Measurements from ENCODE around the gene PTGDR2. TPM values are rescaled to one million over a fixed set of nuclear protein-coding genes. Genes with fewer than 3 reads are reported as not detected.

The PTGDR2 gene
- total and polyA plus RNA-seq, 2 experiments from 2014 or later: 0.07 to 0.09 TPM

DNA sequence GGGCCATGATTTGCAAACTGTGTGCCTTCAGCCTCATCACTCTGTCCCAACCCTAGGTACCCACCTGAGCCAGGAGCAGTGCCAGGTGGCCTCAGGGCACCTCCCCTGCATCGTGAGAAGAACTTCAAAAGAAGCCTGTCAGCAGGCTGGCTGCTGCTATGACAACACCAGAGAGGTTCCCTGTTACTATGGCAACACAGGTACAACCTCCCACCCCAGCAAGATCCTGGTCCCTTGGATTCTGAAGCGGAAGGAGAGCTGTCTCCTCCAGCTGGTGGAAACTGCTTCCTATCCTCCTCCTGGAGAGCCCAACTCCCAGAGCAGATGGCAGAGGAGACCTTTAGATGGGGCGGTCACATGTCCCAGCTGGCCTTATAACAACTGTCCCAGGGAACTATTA is 14.5 kb upstream of the PTGDR2 start:
- DNase-seq (ENCODE audit: low read depth in 1 of 2, low spot score in 1 of 2): no peak
- H3K4me3 ChIP-seq: no peak overlapping the region

DNA sequence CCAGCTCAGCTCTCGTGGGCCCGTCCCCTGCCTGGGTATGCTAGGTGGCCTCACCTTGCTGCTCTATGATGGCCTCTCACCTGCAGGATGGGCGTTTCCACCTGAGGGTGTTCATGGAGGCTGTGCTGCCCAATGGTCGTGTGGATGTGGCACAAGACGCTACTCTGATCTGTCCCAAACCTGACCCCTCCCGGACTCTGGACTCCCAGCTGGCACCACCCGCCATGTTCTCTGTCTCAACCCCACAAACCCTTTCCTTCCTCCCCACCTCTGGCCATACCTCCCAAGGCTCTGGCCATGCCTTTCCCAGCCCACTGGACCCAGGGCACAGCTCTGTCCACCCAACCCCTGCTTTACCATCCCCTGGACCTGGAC is 13.7 kb upstream of the PTGDR2 start:
- TF ChIP-seq, protein P1, sequence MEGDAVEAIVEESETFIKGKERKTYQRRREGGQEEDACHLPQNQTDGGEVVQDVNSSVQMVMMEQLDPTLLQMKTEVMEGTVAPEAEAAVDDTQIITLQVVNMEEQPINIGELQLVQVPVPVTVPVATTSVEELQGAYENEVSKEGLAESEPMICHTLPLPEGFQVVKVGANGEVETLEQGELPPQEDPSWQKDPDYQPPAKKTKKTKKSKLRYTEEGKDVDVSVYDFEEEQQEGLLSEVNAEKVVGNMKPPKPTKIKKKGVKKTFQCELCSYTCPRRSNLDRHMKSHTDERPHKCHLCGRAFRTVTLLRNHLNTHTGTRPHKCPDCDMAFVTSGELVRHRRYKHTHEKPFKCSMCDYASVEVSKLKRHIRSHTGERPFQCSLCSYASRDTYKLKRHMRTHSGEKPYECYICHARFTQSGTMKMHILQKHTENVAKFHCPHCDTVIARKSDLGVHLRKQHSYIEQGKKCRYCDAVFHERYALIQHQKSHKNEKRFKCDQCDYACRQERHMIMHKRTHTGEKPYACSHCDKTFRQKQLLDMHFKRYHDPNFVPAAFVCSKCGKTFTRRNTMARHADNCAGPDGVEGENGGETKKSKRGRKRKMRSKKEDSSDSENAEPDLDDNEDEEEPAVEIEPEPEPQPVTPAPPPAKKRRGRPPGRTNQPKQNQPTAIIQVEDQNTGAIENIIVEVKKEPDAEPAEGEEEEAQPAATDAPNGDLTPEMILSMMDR (IDR thresholded peaks at IDR 0.05; ENCODE audit: low read depth, low read length): no peak
- peaks cover under 1% of the 10 kb centered on the region for H3K4me1 ChIP-seq (ENCODE audit: low read depth)

More for the DNA sequence above, 14.5 kb upstream of the PTGDR2 start:
- H3K4me1 ChIP-seq (ENCODE audit: low read depth): no peaks in the 10 kb centered on the region
- H3K36me3 ChIP-seq: no peaks in the 10 kb centered on the region
- no peak overlapping the region for H3K27ac ChIP-seq
- no peaks in the 10 kb centered on the region for H3K27me3 ChIP-seq
- TF ChIP-seq, protein P1 (IDR thresholded peaks at IDR 0.05; ENCODE audit: low read depth, low read length): no peak
- no peaks in the 10 kb centered on the region for H3K9me3 ChIP-seq (ENCODE audit: low read depth)

DNA sequence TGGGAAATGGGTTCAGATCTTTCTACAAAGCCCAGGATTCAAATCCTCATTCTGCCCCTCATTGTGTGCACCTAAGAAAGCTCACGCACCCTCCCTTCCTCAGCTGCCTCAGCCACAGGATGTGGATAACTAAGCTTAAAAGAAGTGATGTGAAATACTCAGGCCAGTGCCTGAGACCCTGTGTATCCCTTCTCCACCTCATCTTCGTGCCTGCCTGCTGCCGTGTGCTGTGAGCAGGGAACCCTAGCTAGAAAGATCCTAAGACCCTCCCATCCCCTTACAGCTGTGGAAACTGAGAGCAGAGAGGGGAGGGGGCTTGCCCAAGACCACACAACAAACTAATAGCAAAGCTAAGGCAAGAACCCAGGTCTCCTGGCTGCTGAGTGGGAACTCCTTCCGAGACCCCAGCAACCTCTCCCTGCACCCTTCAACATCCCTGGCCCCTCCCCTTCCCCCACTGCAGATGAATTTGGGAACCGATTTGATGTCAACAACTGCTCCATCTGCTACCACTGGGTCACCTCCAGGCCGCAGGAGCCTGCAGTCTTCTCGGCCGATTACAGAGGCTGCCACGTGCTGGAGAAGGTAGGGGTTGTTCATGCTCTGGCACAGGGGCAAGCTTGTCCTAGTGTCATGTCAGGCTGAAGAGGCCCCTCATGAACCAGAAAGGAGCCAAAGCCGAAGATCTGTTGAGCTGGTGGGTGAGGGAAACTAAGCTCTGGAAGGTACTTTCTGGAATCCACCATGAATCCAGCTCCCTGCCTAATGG is 13.1 kb upstream of the PTGDR2 start:
- H3K9me3 ChIP-seq (ENCODE audit: low read depth): no peaks in the 10 kb centered on the region
- no peak overlapping the region for H3K4me3 ChIP-seq
- no peaks in the 10 kb centered on the region for H3K27me3 ChIP-seq
- TF ChIP-seq, protein P1 (IDR thresholded peaks at IDR 0.05; ENCODE audit: low read depth, low read length): no peak
- H3K36me3 ChIP-seq: no peaks in the 10 kb centered on the region
- DNase-seq (ENCODE audit: low read depth in 1 of 2, low spot score in 1 of 2): no peak
- peaks cover 6% of the 10 kb centered on the region for H3K4me1 ChIP-seq (ENCODE audit: low read depth)
- H3K27ac ChIP-seq: no peak overlapping the region

More for the DNA sequence above, 13.7 kb upstream of the PTGDR2 start:
- Histone ChIP-seq H3K4me3 (no peak overlapping the region), H3K9me3 (ENCODE audit: low read depth) (no peaks in the 10 kb centered on the region), H3K27ac (no peak overlapping the region), H3K36me3 (no peaks in the 10 kb centered on the region), H3K27me3 (no peaks in the 10 kb centered on the region)
- no peak for DNase-seq (ENCODE audit: low read depth in 1 of 2, low spot score in 1 of 2)

DNA sequence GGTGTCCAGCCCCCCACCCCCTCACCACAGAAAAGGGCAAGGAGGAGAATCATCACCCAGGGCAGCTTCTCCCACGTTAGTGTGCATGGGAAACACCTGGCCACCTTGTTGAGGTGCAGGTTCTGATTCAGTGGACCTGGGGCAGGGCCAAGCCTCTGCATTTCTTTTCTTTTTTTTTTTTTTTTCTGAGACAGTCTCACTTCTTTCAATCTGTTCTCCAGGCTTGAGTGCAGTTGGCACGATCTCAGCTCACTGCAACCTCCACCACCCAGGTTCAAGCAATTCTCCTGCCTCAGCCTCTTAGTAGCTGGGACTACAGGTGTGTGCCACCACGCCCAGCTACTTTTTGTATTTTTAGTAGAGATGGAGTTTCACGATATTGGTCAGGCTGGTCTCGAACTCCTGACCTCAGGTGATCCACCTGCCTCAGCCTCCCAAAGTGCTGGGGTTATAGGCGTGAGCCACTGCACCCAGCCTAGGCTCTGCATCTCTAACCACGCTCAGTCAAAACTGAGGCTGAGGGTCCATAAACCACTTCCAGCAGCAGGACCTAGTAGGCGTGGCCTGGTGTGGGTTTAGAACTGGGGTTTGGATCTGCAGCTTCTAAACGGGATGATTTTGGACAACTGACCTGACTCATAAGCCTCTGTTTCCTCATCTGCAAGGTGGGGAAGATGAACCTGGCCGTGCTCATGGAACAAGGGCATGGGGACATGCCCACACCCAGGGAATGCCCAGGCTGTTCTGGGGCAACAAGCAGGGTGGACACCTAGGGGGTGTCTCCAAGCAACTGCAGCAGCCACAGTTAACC is 12.3 kb upstream of the PTGDR2 start:
- no peak for DNase-seq (ENCODE audit: low read depth in 1 of 2, low spot score in 1 of 2)
- Histone ChIP-seq H3K27ac (no peak overlapping the region), H3K4me1 (ENCODE audit: low read depth) (peaks cover 6% of the 10 kb centered on the region), H3K27me3 (no peaks in the 10 kb centered on the region), H3K36me3 (no peaks in the 10 kb centered on the region), H3K4me3 (no peak overlapping the region), H3K9me3 (ENCODE audit: low read depth) (no peaks in the 10 kb centered on the region)
- TF ChIP-seq, protein P1 (IDR thresholded peaks at IDR 0.05; ENCODE audit: low read depth, low read length): no peak

DNA sequence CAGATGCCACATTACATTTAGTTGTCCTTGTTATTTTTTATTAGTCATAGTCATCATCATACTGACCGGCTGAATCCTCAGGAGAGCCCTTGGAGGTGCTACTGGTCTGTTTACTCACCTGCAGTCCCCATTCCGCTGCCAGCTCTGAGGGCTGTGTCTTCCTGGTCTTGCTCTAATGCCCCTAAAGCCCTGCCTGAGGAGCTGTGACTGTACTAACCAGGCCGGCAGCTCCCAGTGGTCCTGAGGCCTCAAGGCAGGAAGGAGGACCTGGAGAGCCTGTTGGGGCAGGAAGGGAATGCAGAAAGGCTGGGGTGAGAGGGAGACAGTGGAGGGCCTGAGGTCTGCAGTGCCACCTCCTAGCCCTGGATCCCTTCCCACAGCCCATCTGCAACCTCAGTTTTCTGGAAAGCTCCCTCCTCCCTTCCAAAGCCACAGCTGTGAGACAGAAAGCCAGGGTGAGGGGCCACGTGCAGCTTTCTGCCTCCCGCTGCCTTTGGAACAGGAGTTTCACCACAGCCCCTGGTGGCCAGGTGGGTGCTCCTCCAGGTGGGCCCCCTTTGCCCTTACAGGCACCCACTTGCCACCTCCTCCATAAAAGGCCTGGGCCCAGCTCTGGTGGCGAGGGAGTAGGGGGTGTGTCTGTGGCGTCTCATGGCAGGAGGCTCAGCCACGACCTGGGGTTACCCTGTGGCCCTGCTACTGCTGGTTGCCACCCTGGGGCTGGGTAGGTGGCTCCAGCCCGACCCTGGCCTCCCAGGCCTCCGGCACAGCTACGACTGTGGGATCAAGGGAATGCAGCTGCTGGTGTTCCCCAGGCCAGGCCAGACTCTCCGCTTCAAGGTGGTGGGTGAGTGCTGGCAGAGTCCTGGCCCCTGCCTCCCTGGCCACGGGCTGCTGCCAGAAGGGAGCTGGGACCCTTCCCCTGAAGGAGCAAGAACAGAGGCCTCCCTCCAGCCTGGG is 11.4 kb upstream of the PTGDR2 start, which contains the start of gene ZP1:
TSS of gene ZP1 (plus strand) at position 632 of the 960 bp plus-strand sequence. CDS start at position 652, 20 bp downstream.
- TF ChIP-seq, protein P1 (IDR thresholded peaks at IDR 0.05; ENCODE audit: low read depth, low read length): no peak
- Histone ChIP-seq H3K4me3 (no peak within 1 kb of the TSS), H3K36me3 (no peaks in the 10 kb centered on the region)

More for the DNA sequence above, 11.4 kb upstream of the PTGDR2 start, which contains the start of gene ZP1:
- no peaks in the 10 kb centered on the region for H3K27me3 ChIP-seq
- H3K4me1 ChIP-seq (ENCODE audit: low read depth): peaks cover 6% of the 10 kb centered on the region
- H3K27ac ChIP-seq: no peak within 1 kb of the TSS
- no peaks in the 10 kb centered on the region for H3K9me3 ChIP-seq (ENCODE audit: low read depth)
- no peak for DNase-seq (ENCODE audit: low read depth in 1 of 2, low spot score in 1 of 2)

Data from cardiac muscle cell (in vitro differentiated cells and primary cell).